NK-92 (cell line): ENCODE results near the gene KCNH2.

Experiments
- DNase-seq: peaks from one replicate; lab custom pipeline; 2025; ENCODE audit not compliant: unreplicated experiment; lab: John Stamatoyannopoulos, UW

Gene KCNH2

GRCh38 chr7:150938566-150938965 lies 39.6 kb downstream of the KCNH2 start:
- DNase-seq: no peak

DNA sequence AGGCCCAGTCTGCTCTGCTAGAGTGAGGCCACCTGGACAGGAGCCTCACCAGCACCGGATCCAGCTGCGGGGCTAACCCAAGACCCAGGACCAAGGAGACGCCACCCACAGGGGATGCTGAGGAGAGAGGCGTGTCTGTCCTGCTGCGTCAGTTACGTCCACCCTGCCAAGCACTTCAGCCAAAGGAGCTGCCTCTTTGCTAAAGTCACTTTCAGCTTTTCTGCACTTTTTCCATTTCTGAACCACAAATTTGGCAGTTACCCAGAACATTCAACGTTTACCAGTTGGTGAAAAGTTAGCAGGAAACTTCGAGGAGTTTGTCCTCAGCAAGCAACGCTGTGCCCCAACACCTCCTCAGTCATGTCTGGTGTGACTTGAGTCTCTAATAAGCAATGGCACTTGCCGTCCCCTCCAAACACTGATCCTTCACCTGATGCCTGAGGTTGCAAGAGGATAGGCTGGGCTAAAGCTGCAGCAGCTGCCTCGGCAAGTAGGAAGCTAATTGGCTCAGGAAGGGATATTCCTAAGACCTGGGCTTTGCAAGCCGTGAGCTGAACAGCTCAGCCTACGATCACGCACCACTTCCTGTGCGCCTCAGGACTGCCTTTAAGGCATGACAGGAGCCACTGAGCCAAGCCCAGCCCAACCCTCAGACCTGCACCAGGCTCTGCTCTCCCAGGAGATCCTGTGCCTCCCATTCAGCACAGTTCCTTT lies 40.1 kb downstream of the KCNH2 start:
- no peak for DNase-seq

DNA sequence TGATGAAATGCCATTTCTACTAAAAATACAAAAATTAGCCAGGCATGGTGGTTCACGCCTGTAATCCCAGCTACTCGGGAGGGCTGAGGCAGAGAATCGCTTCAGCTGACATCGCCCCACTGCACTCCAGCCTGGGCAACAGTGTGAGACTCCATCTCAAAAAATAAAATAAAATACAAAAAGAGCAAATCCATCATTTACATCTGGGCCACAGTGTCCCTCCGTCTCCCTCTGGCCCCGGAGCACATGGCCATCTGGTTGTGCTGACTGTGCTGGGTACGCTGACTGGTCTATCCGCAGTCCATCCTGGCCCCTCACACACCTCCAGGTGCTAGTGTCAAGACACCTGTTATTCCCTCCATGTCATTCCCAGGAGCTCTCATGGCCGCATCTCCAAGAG lies 42.1 kb downstream of the KCNH2 start:
- DNase-seq: no peak

- DNase-seq: no peak
Observed at GRCh38 chr7:150935149-150935548, 43.0 kb downstream of the KCNH2 start.

GRCh38 chr7:150934045-150934766 lies 43.9 kb downstream of the KCNH2 start:
- DNase-seq: no peak

DNA sequence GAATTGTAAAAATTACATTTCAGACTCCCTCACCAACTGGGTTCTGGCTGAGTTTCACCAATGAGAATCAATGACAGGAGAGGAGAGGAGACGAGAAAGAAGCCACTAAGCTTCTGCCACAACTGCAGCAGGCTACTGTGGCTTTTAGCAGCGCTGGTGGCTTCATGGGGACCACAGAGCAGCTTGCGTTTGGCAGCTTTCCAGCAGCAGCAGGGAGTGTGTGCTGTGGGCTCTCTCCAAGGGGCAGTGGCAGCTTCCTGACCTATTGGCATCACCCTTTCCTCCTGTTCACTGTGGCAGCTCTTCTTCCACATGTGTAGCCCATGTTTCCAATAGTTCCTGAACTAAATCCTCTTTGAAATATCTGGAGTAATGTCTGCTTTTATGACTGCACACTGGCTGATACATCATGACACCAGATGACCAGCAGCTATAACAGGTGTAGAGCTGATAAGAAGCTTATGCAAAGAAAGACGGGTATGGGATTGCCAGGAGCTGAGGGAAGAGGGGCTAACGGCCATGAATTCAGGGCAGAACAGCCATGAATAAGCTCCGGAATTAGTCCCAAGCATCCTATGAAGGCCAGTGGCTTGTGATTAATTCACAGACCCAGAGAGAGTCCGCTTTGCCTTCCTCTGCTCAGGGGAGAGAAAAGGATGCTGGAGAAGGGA lies 46.8 kb downstream of the KCNH2 start:
- DNase-seq: no peak

- DNase-seq: no peak
Observed at GRCh38 chr7:150928541-150928940, 49.6 kb downstream of the KCNH2 start.

DNA sequence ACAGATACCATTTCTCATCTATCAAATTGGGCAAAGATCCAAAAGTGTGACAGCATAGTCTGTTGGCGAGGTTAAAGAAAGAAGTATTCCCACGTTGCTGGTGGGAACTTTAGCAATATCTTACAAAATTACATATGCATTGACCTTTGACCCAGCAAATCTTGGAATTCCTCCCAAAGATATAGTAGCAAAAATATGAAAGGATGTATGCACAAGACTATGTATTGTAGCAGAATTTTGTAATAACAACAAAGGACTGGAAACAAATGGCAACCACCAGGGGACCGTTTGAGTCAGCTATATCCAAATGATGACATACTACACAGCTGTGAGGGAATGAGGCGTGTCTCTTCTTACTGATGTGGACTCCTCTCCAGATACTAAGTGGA lies 50.2 kb downstream of the KCNH2 start:
- DNase-seq: no peak

GRCh38 chr7:150927157-150927955 lies 50.8 kb downstream of the KCNH2 start:
- DNase-seq: no peak

DNA sequence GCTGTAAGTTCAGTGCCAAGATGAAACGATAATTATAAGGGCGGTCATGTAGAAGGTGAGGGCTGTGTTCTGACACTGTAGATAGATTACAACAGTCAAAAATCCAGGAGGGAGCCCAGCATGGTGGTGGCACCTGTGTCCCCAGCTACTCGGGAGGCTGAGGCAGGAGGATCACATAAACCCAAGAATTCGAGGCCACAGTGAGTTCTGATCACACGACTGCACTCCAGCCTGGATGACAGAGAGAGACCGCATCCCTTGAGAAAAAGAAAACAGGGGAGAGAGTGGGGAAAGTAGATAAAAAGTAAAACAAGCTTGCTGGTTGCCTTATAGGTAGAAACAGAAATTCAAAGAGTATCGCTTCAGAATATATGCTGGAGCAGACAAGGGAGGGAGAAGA lies 52.1 kb downstream of the KCNH2 start:
- no peak for DNase-seq

DNA sequence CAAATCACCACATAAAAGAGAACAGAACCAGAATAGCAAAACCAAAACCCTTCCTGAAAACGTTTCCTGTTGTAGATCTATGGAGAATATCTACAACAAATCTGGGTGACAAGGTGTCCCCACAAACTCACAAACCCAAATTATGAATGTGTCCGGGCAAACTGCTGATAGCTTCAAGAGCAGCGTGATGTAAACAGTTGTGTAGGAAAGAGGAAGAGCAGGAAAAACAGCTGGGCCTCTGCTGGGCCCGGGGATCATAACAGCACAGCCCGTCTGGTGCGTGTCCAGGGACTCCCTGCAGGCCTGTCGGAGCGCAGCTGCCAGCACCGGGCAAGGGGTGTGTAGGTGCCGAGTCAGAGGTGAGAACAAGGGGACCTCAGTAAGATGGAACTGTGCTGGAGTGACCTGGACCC lies 53.7 kb downstream of the KCNH2 start:
- no peak for DNase-seq

GRCh38 chr7:150923802-150924201 lies 54.3 kb downstream of the KCNH2 start:
- no peak for DNase-seq

- no peak for DNase-seq
Observed at GRCh38 chr7:150923196-150923595, 54.9 kb downstream of the KCNH2 start.

DNA sequence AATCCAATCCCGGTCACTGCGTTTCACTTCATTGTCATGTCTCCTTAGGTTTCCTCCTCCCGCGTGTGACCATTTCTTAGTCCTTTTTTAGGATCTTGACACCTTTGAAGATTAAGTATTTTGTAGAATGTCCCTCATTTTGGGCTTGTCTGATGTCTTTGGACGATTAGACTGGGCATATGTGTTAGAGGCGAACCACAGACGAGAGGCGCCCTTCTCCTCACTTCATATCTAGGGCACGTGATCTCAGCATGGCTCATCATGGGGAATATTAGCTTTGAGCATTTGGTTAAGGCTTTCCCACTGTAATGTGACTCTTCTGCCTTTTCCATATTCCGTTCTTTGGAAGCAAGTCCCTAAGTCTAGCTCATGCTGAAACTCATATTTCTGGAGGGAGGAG lies 59.0 kb downstream of the KCNH2 start:
- DNase-seq: no peak

GRCh38 chr7:150918378-150918777 lies 59.7 kb downstream of the KCNH2 start:
- DNase-seq: no peak

DNA sequence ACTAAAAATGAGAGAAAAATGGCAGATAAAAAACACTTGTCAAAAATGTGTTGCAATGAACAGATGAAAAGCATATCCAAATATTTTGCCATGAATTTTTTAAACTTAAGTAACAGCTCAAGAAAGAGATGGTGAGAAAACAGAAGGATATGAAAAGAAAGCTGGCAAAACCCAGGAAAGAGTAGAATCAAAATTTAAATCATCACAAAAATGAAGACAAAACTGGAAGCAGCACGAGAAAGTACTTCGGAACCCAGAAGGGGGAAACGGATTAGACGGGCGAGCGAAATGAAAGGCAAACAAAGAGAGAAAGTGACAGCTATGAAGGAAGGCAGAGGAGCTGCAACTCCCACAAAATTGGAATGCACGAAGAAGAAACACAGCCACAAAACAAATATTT lies 60.2 kb downstream of the KCNH2 start:
- no peak for DNase-seq

- DNase-seq: no peak
Observed at GRCh38 chr7:150916670-150917069, 61.5 kb downstream of the KCNH2 start.

- no peak for DNase-seq
Observed at GRCh38 chr7:150914966-150915365, 63.2 kb downstream of the KCNH2 start.

DNA sequence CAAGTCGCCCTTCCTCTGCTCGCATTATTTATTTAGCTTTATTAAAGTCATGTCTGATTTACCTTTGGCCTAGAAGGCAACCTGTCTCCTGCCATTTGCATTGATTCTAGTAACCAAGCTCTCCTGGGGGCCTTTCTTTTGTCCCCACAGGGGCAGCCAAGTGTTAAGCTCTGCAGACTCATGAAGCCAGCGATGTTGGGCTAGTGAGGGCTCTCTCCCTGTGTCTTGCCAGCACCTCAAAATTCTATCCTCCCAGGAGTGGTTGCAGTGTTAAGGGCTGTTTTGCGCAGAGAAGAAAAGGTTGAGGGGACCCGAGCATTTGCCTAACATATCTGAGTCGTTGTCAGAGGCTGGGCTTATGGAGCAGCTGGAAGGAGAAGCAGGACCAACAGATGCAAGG lies 63.9 kb downstream of the KCNH2 start:
- no peak for DNase-seq

GRCh38 chr7:150912427-150912826 lies 65.7 kb downstream of the KCNH2 start:
- no peak for DNase-seq

GRCh38 chr7:150911590-150912267 lies 66.4 kb downstream of the KCNH2 start:
- no peak for DNase-seq
